OCI-LY1 (cell line): ENCODE data around the gene CEP78.
"Not testable (repeated sequence)": the region's sequence is repeated elsewhere in the genome, so short reads cannot be mapped to it uniquely, and the experiment has no call there.

Experiments used
- H2AFZ ChIP-seq: fragments of 200-600 bp; sonication (generic), shearing (Covaris generic); 2 replicates; pipeline ENCODE4 v1.6.0; 2014; ENCODE audit warnings: antibody characterized with exemption, mild to moderate bottlenecking, low read length
- H3F3A ChIP-seq: fragments of 200-600 bp; sonication (generic), shearing (Covaris generic); 2 replicates; pipeline ENCODE4 v1.6.0; 2014; ENCODE audit warnings: mild to moderate bottlenecking, antibody characterized with exemption, low read length, moderate library complexity; ENCODE audit not compliant: insufficient read depth
- H3K27ac ChIP-seq: fragments of 200-600 bp; sonication (generic); 2 replicates; pipeline ENCODE4 v1.5.1; 2014; ENCODE audit warnings: low read length, mixed run types, mild to moderate bottlenecking, low read depth; ENCODE audit not compliant: poor library complexity, severe bottlenecking
- H3K27me3 ChIP-seq: fragments of 200-600 bp; sonication (generic); 2 replicates; pipeline ENCODE4 v1.6.0; 2014; ENCODE audit warnings: antibody characterized with exemption, mild to moderate bottlenecking, low read length, moderate library complexity; ENCODE audit not compliant: insufficient read depth
- H3K36me3 ChIP-seq: fragments of 200-600 bp; sonication (generic); 2 replicates; pipeline ENCODE4 v1.6.1; 2014; ENCODE audit warnings: mild to moderate bottlenecking, antibody characterized with exemption, low read length, moderate library complexity, mixed read lengths; ENCODE audit not compliant: insufficient read depth
- H3K4me1 ChIP-seq: fragments of 200-600 bp; sonication (generic); 2 replicates; pipeline ENCODE4 v1.5.1; 2014; ENCODE audit warnings: mild to moderate bottlenecking, low read length, moderate library complexity; ENCODE audit not compliant: insufficient read depth, severe bottlenecking
- H3K4me2 ChIP-seq: fragments of 200-600 bp; sonication (generic), shearing (Covaris generic); 2 replicates; pipeline ENCODE4 v1.6.1; 2014; ENCODE audit warnings: low read length
- H3K4me3 ChIP-seq: fragments of 200-600 bp; sonication (generic); 2 replicates; pipeline ENCODE4 v1.5.1; 2014; ENCODE audit warnings: low read length, low read depth, mild to moderate bottlenecking, mixed read lengths; ENCODE audit not compliant: poor library complexity, severe bottlenecking
- H3K79me2 ChIP-seq: fragments of 200-600 bp; shearing (Covaris generic); 2 replicates; pipeline ENCODE4 v1.6.1; 2016; ENCODE audit warnings: mixed run types, low read length, mixed read lengths; ENCODE audit not compliant: insufficient read depth
- H3K9ac ChIP-seq: fragments of 200-600 bp; sonication (generic), shearing (Covaris generic); 2 replicates; pipeline ENCODE4 v1.6.1; 2014; ENCODE audit warnings: mild to moderate bottlenecking, low read length, mixed read lengths
- H3K9me2 ChIP-seq: fragments of 200-600 bp; sonication (generic), shearing (Covaris generic); 2 replicates; pipeline ENCODE4 v1.6.1; 2014; ENCODE audit warnings: low read depth, mild to moderate bottlenecking, low read length, mixed read lengths
- H3K9me3 ChIP-seq: fragments of 200-600 bp; shearing (Covaris generic); 2 replicates; pipeline ENCODE4 v1.6.1; 2014; ENCODE audit warnings: low read length, mixed read lengths
- H4K20me1 ChIP-seq: fragments of 200-600 bp; sonication (generic), shearing (Covaris generic); 2 replicates; pipeline ENCODE4 v1.6.0; 2016; ENCODE audit warnings: mild to moderate bottlenecking, low read length; ENCODE audit not compliant: insufficient read depth
- EZH2 ChIP-seq: fragments of 200-600 bp; sonication (generic), shearing (Covaris generic); IDR thresholded peaks from 2 replicates; pipeline ENCODE4 v1.8.0; 2017; ENCODE audit warnings: borderline replicate concordance, mixed run types, mild to moderate bottlenecking, antibody characterized with exemption, low read length, moderate library complexity, mixed read lengths
- TF ChIP-seq, protein P1 (sequence below): fragments of 200-600 bp; sonication (generic), shearing (Covaris generic); IDR thresholded peaks from 2 replicates; pipeline ENCODE4 v1.5.1; 2017; ENCODE audit warnings: mild to moderate bottlenecking, antibody characterized with exemption, low read length, moderate library complexity, mixed read lengths

Gene CEP78

DNA sequence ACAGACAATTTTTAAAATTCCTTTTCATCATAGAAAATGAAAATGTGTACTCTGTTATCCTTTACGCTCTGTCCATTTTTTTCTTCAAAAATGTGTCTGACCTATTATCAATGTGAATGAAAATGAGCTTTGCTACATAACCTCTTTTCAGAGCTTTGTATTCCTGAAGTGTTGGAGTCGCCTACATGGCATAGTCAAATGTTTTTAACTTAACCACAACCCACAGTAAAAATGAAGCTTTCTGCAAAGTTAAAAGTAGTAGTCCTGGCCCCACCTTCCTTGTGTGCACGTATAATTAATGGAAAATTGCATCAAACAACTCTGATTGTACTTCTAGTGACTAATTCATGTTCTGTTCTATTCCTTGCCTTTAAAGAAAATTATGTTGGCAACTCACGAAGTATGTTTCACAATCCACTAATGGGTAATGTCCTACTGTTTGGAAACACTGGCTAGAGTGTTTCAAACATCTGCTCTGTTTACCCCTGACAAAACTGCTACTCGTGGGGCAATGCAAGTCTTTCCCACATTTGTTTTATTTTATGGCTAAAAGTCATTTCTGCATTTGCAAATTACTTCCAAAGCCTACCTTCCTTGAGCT is 42.4 kb downstream of the CEP78 start:
- TF ChIP-seq EZH2, result no peak
- TF ChIP-seq, protein P1, sequence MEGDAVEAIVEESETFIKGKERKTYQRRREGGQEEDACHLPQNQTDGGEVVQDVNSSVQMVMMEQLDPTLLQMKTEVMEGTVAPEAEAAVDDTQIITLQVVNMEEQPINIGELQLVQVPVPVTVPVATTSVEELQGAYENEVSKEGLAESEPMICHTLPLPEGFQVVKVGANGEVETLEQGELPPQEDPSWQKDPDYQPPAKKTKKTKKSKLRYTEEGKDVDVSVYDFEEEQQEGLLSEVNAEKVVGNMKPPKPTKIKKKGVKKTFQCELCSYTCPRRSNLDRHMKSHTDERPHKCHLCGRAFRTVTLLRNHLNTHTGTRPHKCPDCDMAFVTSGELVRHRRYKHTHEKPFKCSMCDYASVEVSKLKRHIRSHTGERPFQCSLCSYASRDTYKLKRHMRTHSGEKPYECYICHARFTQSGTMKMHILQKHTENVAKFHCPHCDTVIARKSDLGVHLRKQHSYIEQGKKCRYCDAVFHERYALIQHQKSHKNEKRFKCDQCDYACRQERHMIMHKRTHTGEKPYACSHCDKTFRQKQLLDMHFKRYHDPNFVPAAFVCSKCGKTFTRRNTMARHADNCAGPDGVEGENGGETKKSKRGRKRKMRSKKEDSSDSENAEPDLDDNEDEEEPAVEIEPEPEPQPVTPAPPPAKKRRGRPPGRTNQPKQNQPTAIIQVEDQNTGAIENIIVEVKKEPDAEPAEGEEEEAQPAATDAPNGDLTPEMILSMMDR, result no peak
- Histone ChIP-seq H3K9me3 (no peaks in the 10 kb centered on the region), H3K4me1 (no peaks in the 10 kb centered on the region), H3K9me2 (no peaks in the 10 kb centered on the region), H3K36me3 (no peaks in the 10 kb centered on the region), H3K27me3 (no peaks in the 10 kb centered on the region), H3K4me3 (no peak overlapping the region), H3F3A (no peaks in the 10 kb centered on the region), H3K79me2 (no peaks in the 10 kb centered on the region), H3K27ac (no peak overlapping the region), H4K20me1 (no peaks in the 10 kb centered on the region), H2AFZ (no peak overlapping the region), H3K9ac (no peak overlapping the region), H3K4me2 (no peak overlapping the region)

DNA sequence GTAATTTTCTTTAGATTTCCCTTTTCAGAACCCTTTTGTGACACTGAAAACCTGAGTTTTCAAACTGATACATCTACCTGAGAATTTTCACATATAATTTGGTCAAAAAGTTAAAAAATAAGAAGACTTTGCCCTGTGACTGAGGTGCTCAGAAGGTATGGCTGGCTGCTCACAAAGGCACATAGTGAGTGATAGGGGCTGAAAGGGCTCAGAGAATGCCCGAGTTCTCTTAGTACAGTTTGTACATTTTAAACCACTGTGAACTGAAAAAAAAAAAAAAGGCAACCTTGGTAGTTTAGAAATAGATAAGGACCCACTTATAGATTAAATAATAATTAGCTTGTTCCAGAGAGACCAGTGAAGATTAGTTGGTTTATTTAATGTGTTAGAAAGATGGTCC is 42.9 kb downstream of the CEP78 start:
- no peaks in the 10 kb centered on the region for H3F3A ChIP-seq
- H3K9me2 ChIP-seq, result no peaks in the 10 kb centered on the region
- no peak overlapping the region for H2AFZ ChIP-seq
- no peak overlapping the region for H3K4me2 ChIP-seq
- no peak overlapping the region for H3K27ac ChIP-seq
- TF ChIP-seq, protein P1, result no peak
- TF ChIP-seq EZH2, result no peak
- no peaks in the 10 kb centered on the region for H3K36me3 ChIP-seq
- no peaks in the 10 kb centered on the region for H4K20me1 ChIP-seq
- H3K27me3 ChIP-seq, result no peaks in the 10 kb centered on the region
- no peaks in the 10 kb centered on the region for H3K4me1 ChIP-seq
- no peaks in the 10 kb centered on the region for H3K79me2 ChIP-seq
- H3K9ac ChIP-seq, result no peak overlapping the region
- no peak overlapping the region for H3K4me3 ChIP-seq
- no peaks in the 10 kb centered on the region for H3K9me3 ChIP-seq

DNA sequence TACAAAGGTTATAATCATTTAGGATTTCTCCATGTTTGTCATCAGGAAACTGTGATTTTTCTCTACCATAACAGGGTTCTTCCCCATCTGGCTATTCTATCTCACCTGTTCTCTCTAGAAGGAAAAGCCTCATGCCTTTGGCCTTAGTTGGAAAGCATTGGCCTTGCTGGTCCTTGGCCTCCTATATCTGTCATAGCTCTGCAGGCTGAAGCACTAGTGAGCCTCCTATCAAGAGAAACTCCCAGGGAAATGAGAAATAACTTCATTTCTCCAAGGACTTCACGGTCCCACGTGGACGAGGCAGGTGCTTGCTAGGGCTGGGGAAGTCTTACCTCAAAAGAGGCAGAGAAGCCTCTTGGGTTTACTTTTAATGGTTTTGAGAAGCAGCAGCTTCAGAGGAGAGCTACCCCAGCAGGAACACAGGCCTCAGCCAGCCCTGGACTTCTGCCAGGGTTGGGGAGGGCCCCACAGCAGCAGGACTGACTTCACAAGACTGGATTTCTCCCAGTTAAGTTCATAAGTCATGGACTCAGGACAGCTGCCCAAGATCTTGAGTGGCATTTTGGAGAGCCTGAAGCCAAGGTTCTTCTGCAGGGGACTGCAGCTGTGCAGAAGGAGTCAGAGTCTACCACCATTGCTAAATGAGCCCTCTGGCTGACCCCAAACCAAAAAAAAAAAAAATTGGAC is 45.2 kb downstream of the CEP78 start:
- Histone ChIP-seq H3K9ac (no peak overlapping the region), H3K4me3 (no peak overlapping the region), H3K79me2 (no peaks in the 10 kb centered on the region), H3K36me3 (no peaks in the 10 kb centered on the region), H3K9me2 (no peaks in the 10 kb centered on the region), H3K9me3 (no peaks in the 10 kb centered on the region), H4K20me1 (no peaks in the 10 kb centered on the region), H3K4me2 (no peak overlapping the region), H3F3A (no peaks in the 10 kb centered on the region), H2AFZ (no peak overlapping the region), H3K4me1 (no peaks in the 10 kb centered on the region), H3K27ac (no peak overlapping the region), H3K27me3 (no peaks in the 10 kb centered on the region)
- TF ChIP-seq EZH2, result no peak
- TF ChIP-seq, protein P1, result no peak

DNA sequence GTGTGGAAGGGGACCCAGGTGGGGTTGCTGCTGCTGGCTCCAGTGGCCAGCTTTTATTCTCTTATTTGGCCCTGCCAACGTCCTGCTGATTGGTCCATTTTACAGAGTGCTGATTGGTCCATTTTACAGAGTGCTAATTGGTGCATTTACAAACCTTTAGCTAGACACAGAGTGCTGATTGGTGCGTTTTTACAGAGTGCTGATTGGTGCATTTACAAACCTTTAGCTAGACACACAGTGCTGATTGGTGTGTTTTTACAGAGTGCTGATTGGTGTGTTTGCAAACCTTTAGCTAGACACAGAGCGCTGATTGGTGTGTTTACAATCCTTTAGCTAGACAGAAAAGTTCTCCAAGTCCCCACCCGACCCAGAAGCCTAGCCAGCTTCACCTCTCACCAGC is 48.3 kb downstream of the CEP78 start:
- H3K27me3 ChIP-seq, H3F3A ChIP-seq, H3K9ac ChIP-seq, H3K9me3 ChIP-seq, H3K9me2 ChIP-seq, H4K20me1 ChIP-seq, H3K36me3 ChIP-seq, H3K4me1 ChIP-seq, H3K79me2 ChIP-seq, H3K4me2 ChIP-seq, H3K27ac ChIP-seq, H3K4me3 ChIP-seq, H2AFZ ChIP-seq: not testable (repeated sequence)
